ENCODE data around the gene PTGFR. TPM values are rescaled to one million over a fixed set of nuclear protein-coding genes. Genes with fewer than 3 reads are reported as not detected.

The PTGFR gene
- total RNA-seq, 1 experiment from 2014 or later = not detected

GRCh38 chr1:78549331-78549730, 58.6 kb downstream of the PTGFR start:
- Histone ChIP-seq H3K27me3 (ENCODE audit: insufficient read depth, low read length) (no peaks in the 10 kb centered on the region), H3K4me2 (ENCODE audit: low read length) (no peak overlapping the region), H3K36me3 (ENCODE audit: control insufficient read depth in 1 of 2, insufficient read depth in 2 of 2, low read length in 2 of 2) (no peaks in the 10 kb centered on the region), H3K79me2 (ENCODE audit: insufficient read depth, low read length) (no peaks in the 10 kb centered on the region), H2AFZ (ENCODE audit: low read depth, low read length, poor library complexity, severe bottlenecking) (no peak overlapping the region), H3K9me3 (ENCODE audit: control insufficient read depth in 1 of 2, insufficient read depth in 1 of 2, low read depth in 1 of 2, low read length in 2 of 2) (no peaks in the 10 kb centered on the region), H4K20me1 (ENCODE audit: insufficient read depth) (no peaks in the 10 kb centered on the region), H3K9ac (ENCODE audit: low read length) (no peak overlapping the region), H3K9me2 (ENCODE audit: insufficient read depth) (no peaks in the 10 kb centered on the region), H3K4me1 (ENCODE audit: control insufficient read depth in 1 of 2, insufficient read depth in 2 of 2, low read length in 2 of 2) (no peaks in the 10 kb centered on the region), H3K27ac (ENCODE audit: low read depth, low read length) (no peak overlapping the region), H3K4me3 (replicated peaks in 1 of 2; ENCODE audit: low read depth in 1 of 2, low read length in 2 of 2) (no peak overlapping the region)
- no peak for ATAC-seq
- RAD21 ChIA-PET (ENCODE audit: low non-redundant PET in 1 of 2, low total read pairs in 2 of 2, uncharacterized antibody in 2 of 2, unreplicated experiment in 2 of 2) = no interaction called here
- BruUV-seq (replicated peaks) = no TSS peak
- CTCF ChIA-PET = no interaction called here
- intact Hi-C loops (cut with micrococcal nuclease) = no loop called here
- DNase-seq (ENCODE audit: low read depth, low spot score) = no peak
- POLR2A ChIA-PET = no interaction called here
- TF ChIP-seq JUND (IDR thresholded peaks at IDR 0.05) = no peak
- no peak for TF ChIP-seq CTCF (IDR thresholded peaks at IDR 0.05 in 2 of 3, conservative IDR thresholded peaks at IDR 0.05 in 1 of 3; ENCODE audit: borderline replicate concordance in 1 of 3, insufficient read depth in 1 of 3, low read depth in 2 of 3, low read length in 2 of 3)
- TF ChIP-seq ATF3 (IDR thresholded peaks at IDR 0.05) = no peak
- no peak for TF ChIP-seq RAD21 (IDR thresholded peaks at IDR 0.05; ENCODE audit: low read depth)
- TF ChIP-seq POLR2AphosphoS5 (IDR thresholded peaks at IDR 0.05; ENCODE audit: low read depth, low read length) = no peak
- no peak for TF ChIP-seq ZBTB33 (IDR thresholded peaks at IDR 0.05; ENCODE audit: extremely low read depth, insufficient replicate concordance, low read length)
- no peak for TF ChIP-seq POLR2A (IDR thresholded peaks at IDR 0.05; ENCODE audit: borderline replicate concordance, extremely low read depth, insufficient read depth, insufficient read length)
- no peak for TF ChIP-seq SIN3A (IDR thresholded peaks at IDR 0.05; ENCODE audit: low read depth)
- no peak for TF ChIP-seq ZNF274 (IDR thresholded peaks at IDR 0.05; ENCODE audit: low read depth, low read length)
- TF ChIP-seq ELF1 (IDR thresholded peaks at IDR 0.05; ENCODE audit: borderline replicate concordance, low read depth) = no peak
- TF ChIP-seq EZH2 (IDR thresholded peaks at IDR 0.05) = no peak
- TF ChIP-seq EGR1 (IDR thresholded peaks at IDR 0.05; ENCODE audit: low read depth) = no peak
- TF ChIP-seq, protein P1, sequence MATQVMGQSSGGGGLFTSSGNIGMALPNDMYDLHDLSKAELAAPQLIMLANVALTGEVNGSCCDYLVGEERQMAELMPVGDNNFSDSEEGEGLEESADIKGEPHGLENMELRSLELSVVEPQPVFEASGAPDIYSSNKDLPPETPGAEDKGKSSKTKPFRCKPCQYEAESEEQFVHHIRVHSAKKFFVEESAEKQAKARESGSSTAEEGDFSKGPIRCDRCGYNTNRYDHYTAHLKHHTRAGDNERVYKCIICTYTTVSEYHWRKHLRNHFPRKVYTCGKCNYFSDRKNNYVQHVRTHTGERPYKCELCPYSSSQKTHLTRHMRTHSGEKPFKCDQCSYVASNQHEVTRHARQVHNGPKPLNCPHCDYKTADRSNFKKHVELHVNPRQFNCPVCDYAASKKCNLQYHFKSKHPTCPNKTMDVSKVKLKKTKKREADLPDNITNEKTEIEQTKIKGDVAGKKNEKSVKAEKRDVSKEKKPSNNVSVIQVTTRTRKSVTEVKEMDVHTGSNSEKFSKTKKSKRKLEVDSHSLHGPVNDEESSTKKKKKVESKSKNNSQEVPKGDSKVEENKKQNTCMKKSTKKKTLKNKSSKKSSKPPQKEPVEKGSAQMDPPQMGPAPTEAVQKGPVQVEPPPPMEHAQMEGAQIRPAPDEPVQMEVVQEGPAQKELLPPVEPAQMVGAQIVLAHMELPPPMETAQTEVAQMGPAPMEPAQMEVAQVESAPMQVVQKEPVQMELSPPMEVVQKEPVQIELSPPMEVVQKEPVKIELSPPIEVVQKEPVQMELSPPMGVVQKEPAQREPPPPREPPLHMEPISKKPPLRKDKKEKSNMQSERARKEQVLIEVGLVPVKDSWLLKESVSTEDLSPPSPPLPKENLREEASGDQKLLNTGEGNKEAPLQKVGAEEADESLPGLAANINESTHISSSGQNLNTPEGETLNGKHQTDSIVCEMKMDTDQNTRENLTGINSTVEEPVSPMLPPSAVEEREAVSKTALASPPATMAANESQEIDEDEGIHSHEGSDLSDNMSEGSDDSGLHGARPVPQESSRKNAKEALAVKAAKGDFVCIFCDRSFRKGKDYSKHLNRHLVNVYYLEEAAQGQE (IDR thresholded peaks at IDR 0.05; ENCODE audit: low read depth) = no peak
